HG03521 (cell line): ENCODE data around the gene PAX2.

Experiments
- ATAC-seq: cut with Tn5 transposase; IDR thresholded peaks from one replicate; pipeline ENCODE4 v1.9.1; 2021; ENCODE audit warnings: mild to moderate bottlenecking, moderate library complexity; ENCODE audit not compliant: unreplicated experiment

The PAX2 gene

DNA sequence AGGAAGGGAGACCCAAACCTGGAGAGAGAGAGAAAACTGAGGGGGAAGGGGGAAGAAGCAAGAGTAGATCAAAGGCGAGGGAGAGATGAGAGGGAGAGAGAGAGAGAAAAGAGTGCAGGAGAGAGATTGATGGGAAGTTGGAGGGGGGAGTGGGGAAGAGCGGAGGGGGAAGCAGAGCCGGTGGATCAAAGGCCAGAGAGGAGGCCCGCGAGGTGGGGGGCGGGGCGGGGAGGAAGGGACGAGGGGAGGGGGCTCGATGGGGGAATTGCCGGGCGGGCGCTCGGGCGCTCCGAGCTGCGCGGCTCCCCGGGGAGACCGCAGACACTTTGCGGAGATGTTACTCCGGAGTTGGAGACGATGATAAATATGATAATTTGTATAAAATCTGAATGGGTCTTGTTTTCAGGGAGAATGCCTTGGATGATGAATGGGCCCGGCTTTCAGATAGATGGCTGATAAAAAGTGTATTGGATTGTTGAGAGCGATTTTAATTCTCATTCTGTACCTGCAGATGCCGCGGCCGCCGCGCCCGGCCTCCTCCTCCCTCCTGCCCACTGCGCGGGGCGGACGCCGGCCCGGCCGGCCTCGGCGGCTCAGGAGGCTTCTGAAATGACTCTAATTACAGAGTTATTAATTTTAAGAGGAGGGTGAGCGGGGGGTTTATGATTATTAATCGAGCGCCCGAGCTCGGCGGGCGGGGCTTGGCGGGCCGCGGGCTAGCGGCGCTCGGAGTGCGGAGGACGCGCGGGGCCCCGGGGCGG lies 21.4 kb upstream of the PAX2 start:
- no peak for ATAC-seq

DNA sequence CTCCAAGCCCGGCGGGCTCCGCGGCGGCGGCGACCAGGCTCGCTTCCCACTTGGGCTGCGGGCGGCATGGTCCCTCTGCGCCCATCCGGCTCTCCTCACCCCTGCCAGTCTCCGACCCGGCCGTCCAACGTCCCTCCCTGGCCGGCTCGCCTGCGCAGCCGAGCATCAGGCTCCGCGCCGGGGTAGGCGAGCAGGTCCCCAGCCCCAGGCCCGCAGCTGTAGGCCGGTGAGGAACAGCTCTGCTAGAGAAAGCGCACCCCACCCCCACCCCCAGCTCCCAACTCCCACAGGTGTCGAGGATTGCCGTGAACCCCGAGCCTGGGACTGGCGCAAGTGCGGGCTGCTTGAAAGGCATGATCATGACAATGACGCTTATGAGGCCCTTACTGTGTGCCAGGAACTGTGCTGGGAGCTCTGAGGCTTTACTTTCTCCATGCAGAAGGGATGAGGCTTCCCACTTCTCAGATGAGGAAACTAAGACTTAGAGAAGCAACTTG lies 20.8 kb upstream of the PAX2 start:
- ATAC-seq, result no peak

DNA sequence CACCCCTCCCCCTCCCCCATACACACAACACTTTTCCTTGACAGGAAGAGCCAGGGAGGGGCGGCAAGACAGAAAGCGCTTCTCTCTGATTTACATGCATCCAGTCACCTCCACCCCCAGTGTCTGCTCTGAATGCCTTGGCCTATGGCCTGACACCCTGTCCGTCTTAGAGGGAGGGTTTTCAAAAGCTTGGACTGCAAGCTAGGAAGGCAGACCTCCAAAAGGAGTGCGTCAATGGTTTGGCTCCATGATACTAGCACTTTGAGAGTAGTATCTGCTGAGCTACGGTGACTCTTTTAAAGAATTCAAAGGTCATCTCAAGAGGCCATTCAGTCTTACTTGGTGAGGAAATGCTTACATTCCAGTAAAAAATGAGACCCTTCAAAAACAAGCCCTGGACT lies 20.3 kb upstream of the PAX2 start:
- ATAC-seq, result no peak

DNA sequence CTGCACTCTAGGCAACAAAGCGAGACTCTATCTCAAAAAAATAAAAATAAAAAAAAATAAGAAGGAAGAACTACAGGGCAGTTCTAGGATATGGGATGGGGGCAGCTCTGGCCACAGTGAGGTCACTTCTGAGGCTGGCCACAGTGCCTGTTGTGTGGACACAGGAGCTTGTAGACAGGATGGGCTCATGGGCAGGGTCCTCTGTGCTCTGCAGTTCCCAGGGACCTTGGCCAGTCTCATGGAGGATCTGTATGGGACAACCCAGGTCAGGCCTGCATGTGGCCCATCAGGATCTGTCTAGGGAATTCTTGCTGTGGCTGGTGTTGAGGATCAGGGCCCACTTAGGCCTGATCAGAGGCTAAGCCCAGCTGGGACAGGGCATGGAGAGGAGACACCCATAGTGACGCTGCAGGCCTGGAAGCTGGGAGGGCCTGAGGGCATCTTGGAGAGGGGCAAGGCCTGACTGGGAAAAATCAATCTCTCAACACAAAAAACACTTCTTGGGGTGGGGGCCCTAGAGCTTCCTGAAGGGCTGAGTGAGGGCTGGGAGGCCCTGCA lies 19.4 kb upstream of the PAX2 start:
- ATAC-seq, result no peak

DNA sequence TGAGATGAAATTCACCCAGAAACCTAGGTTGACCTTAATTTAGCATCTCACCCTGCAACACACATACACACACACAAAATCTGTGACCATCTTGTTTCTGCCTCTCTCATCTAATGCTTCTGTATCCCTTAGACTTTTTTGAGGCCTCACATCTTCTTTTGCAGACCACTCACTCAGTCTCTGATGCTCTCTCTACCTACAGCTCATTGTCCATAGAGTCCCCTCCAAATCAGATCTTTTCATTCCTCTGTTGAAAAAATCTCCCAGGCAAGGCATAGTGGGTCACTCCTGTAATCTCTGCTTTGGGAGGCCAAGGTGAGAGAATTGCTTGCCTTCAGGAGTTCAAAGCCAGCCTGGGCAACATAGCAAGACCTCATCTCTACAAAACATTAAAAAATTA lies 17.6 kb upstream of the PAX2 start:
- no peak for ATAC-seq

DNA sequence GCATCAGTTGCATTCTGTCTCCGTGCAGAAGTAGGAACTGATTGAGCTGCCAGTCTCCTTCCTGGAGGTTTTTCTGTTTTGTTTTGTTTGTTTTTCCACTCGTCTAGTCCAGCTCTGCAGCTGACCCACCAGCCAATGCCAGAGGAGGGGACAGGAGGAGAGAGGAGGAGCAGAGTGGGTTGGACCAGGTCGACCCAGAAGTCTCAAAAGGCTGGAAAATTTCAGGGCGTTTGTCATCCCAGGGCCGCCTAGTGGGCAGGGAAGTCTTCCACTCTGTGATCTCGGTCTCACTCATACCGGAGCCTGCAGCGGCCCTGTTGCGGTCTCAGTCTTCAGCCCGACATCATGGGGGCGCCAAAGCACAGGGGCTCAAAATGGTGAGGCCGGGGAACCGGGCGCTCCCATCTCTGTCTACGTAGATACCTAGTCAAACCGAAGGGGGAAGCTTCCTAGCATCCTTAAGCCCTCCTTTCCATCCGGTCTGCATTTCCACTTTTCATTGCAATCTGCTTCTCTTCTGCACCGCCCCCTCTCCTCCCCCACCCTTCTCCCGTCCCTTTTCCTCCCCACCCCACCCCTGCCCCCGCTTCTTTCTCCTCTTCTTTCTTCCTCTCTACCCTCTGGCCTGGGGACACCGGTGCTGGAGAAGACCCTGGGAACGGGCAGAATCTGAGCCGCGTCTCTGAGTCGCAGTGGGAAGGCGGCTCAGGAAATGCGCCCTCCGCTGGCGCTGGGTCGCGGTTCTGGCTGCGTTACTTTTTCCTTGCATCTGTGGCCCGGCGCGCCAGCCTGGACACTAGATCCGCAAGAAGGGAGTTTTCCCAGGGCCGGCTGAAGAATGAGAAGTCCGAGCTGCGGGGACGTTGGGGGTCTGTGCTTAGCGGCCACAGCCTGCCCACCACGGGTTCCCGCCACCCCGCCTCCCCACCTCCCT lies 16.2 kb upstream of the PAX2 start:
- ATAC-seq, result no peak

DNA sequence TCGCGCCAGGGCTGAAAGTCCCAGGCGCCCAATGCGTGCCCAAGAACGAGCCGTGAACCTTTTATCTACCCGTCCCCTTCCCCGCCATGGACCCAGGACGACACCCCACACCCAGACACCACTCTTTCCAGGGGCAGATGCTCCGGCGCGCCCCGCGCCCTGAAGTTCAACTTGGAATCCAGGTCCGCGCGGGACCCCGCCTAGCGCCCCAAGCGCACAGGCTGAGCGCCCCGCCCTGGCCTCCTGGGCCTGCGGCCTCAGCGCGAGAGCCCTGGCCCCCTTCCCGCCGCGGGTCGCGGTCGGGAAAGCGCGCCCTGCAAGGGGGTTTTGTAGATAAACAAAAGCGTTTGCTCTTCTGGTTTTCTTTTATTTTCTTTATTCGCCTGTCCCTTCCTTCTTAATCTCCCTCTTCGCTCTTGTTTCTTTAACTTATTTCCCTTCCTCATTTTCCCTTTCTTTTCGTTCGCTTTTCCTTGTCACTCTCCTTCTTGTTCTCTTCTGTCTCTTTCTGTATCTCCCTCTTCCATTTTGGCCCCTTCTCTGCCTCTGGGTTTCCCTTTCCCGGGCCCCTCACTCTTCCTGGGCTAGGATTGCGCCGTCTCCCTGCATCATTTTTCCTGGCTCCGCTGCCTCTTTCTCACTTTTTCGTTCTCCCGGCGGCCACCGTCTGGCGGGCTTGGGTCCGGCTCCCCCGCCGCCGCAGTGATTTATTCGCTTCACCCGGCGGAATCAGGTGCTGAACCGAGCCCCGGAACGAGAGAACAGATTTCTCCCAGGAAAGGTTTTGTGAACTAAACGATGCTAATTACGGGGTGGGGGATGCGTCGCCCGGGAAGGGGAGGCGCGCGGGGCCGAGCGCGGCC lies 15.3 kb upstream of the PAX2 start:
- no peak for ATAC-seq

DNA sequence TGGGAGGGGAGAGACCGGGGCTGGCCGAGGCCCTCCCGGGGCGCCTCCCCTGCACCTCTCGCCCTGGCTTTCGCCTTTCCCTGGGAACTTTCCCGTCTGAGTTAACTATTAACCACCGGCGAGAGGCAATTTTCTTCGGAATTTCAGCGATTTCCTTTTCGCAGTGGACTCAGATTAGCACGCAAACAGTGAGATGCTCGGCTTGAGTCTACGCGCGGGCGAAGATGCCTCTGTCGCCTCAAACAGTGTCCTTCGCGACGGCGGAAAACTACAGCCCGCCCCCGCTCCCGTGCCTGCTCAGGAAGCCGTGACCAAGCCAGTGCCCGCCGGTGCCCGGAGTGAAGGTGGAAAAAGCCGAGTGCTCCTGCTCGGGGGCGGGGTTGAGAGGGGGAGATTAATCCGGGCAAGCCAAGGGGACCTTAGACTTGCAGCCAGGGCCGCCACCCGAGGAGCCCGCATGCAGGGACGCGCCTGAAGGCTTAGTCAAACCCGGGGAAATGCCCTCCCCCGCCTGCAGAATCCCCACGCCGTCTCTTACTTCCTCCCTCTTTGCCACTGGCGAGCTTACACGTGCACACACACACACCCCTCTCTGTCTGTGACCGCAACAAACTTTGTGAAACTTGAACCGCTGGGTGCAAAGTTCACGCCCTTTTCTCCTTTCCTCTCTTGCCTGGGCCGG lies 14.5 kb upstream of the PAX2 start:
- peak; percentile 75 for ATAC-seq

DNA sequence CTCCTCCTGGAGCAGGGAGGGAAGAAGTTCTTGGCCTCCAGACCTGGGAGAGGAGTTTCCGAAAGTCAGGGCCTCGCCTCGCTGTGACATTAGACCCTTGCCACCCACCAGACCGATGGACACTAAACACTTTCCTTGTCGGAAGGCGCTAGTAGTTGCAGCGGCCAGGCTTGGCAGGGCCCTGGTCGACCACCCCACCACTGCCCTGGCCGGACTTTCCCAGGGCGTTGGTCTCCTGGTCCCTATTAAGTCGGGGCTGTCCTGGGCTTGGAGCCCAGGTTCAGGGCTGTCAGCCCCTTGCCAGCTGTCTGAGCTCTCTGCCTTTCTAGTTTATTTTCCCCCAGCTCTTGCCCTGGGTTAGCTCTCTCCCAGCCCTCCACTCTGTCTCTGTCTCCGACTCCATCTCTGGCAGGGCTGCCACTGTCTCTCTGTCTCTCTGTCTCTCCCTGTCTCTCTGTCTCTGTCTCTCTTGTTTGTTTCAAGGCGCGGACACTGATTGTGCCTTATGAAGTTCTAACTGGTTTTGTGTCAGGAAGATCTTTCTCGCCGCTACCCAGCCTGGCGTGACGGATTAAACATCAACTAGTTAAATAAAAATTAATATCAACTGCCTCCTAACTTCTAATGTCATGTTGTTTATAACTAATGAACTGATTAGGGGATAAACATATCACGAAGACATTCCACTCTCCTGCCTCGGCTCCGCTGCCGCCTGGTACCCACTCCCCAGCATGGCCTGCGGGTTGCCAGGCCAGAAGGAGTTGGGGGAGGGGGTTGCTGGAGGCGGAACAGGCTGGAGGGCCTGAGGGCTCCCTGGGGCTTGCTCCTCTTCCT lies 13.8 kb upstream of the PAX2 start:
- no peak for ATAC-seq

DNA sequence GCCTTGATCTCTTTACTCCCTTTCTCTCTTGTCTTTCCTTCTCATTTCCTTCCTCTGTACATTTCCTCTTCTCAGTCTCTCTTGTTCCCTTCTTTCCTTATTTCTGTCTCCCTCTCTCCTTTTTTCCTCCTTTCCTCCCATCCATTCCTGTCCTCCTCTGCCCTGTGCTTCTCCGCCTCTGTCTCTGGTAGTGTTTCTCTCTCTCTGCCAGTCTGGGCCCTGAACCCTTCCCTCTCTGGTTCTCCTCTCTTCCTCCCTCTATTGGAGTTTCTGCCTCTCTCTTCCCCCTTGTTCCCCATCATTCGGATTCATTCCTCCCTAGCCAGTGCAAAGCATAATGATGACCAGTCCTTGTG lies 13.2 kb upstream of the PAX2 start:
- no peak for ATAC-seq

DNA sequence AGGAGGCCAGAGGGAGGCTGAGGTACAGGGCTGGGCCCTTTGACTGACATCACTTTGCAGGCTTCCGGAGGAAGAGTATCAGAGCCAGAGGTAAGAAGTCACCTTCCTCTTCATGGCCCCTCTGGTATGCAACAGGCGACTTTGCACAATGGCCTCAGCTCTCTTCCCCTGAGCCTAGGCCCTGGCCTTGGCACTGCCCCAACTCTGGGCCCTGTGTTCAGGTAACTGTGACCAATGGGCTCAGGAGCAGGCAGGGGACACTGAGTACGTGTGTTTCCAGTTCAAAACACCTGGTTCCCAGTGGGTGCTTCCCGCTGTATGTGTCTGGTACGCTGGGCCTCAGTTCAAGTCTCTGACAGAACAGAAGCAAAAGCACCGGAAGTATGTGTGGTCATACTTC lies 12.1 kb upstream of the PAX2 start:
- no peak for ATAC-seq

DNA sequence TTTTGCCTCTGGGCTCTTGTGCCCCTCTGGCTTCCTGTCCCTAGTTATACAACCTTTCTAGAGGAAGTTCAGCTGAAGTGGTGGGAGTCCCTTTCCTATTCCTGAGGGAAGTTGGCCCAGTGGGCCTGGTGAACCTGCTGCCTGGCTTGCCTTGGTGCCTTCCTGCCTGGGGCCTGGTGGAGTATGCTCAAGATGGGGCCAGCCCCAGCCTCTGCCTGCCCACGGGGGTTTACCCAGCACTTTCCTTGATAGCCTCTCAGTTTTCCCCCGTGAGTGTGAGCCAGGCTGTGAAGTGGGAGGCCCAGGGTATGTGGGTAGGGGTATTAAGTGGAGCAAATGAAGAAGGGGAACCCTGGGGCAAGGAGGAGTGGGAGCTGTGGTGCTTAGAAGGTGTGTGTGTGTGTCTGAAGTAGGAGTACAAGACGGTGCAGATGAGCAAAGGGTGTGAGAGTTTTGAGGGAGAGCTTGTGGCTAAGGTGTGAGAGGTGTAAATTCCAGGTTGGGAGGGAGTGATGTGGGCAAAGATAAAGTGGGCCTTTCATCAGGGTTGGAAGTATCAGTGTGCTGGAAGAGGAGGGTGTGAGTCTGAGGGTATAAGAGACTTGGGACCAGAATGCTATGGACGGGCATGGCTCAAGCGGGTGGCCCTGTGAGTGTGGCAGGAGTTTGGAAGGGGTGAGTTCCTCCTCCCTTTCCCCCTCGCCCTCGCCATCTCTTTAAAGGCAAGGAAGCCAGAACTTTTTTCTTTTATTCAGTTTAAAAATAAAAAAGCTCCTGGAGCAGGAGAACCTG lies 10.9 kb upstream of the PAX2 start:
- no peak for ATAC-seq

DNA sequence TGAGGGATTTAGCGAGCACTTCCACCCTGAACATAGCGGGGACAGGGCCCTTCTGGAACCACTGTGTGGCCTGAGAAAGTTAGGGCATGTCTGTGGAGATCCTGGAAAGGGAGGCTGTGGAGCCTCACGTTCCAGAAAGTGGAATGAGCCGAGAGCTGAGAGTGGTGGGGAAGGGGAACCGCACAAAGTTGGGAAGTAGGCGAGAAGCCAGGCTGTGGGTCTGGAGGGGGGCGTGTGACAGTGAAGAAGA lies 10.4 kb upstream of the PAX2 start:
- no peak for ATAC-seq

DNA sequence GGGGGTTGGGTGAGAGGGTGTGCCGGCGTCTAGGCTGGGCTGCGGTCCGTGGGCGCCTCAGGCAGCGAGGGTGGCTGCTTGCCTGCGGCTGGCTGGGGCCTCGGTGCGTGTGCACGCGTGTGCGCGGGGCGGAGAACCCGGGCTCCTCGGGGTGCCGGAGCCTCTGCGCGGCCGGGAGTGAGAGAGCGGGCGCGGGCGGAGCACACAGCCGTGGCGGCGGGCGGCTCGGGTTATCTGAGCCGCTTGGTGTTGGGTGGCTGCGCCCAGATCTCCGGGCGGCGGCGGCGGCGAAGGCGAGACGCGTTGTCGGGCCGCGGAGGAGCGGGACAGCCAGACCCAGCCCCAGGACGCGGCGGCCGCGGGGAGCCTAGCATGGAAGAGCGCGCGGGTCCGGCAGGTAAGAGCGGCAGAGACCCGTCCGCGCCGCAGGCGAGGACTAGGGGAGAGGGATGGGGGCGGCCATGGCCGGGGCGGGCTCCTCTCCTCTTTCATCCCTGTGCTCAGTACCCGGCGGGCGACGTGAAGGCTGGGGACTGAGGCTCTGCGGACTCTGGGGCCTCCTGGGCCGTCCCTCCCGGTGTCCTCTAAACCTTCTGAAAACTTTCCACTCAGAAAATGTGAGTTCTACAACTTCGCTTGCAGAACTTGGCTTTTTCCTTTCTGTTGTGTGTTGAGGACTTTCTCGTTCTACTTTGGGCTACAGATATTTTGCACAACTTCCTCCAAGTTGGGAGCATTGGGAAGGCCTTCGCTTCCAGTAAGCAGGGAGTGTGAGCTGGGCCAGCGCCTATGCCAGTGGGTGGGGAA lies 9.8 kb upstream of the PAX2 start:
- no peak for ATAC-seq

DNA sequence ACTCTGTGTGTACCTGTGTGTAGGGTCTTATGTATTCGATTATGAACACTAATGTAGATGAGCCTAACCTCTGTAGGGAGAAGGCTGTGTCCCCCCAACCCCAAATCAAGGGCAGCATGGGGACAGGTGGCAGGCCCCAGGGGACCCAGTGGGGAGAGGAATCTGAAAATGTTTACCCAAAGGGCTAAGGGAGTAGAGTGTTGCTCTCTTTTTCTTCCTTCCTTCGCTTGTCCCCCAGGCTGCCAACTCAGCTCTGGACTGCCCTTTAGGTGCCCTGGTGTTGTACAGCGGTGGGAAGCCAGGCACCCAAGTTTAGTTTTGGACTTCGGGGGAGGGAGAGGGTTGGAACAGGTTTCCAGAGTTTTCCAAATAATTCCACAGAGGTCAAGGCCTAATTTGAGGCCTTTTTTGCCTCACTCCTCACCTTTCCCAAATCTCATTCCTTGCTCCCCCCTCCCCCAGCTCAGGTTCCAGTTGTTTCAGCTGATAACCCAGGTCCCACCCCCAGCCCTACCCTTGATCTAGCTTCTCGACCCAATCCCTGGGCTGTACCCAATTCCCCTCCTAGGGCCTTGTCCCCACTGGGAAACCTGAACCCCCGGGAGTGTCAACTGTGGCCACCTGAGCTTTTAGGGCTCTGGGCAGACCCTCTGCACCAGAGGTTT lies 9.1 kb upstream of the PAX2 start:
- no peak for ATAC-seq

DNA sequence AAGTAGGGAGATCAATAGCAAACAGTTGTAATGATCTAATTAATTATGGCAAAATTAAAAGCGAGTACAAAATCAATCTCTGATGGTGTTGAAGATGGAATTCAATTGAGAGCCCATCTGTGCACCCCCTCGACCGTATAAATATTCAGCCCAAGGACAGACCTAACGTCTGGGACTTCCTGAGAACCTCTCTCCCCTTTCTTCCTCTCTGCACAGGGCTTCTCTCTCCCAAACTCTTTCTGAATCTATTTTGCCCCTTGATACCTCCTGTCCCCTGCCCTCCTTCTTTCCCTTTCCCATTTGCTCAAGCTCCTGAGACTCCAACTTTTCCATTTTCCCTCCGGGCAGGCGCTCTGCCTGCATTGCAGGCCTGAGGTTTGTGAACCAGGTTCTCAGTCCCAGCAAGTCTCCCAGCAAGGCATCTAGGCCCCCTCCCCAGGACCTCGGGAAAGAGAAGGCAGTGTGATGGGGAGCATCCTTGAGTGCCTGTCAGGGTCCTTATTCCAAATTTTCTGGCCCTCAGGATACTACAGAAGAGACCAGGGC lies 8.5 kb upstream of the PAX2 start:
- ATAC-seq, result no peak

DNA sequence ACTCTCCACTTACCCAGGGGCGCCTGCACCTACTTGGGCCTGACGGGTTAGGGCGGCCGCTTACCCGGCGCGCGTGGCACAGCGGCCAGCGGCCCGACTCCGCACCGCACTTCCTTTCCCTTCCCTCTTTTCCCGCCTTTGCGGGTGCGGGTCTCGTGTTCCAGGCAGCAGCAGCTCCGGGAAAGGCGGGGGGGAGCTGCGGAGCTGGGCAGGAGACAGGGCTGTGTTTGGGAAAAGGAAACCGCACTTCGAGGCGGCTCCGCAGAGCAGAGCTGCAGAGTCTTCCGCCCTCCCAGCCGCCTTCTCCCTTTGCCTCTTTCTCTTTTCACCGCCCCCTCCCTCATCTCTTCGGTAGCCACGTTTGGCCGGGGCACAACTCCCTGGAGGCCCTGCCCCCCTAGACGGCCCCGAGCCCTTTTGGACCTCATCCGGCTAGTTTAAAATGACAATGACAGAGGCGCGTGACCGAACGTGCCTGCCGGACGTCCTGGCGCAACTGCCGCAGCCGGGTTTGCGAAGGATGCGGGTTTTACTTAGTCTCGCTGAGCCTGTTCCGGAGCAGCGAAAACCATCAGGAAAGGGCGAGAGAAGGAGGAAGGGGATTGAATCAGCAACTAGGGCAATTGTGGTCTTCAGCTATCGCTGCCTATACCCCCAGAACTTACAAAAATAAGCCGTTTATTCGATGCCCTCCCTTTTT lies 7.9 kb upstream of the PAX2 start:
- ATAC-seq, result no peak
